Activated CD4-positive, alpha-beta memory T cell treated with anti-CD3 and anti-CD28 coated beads, Interleukin-2, amount 10 ng/mL, durations not matched to agents 7 days and 5 days (primary cell): Measurements from ENCODE around the gene KRT76. TPM values are rescaled to one million over a fixed set of nuclear protein-coding genes. Genes with fewer than 3 reads are reported as not detected.

Experiments
- CTCF ChIA-PET: fragments of 350-600 bp; sonication (Branson Sonifier 250); formaldehyde crosslinking; loops from one replicate; lab custom pipeline; 2021; ENCODE audit warnings: antibody characterized with exemption, inconsistent platforms; lab: Charles Lee
- POLR2A ChIA-PET: fragments of 350-600 bp; sonication (Branson Sonifier 250); formaldehyde crosslinking; loops from one replicate; lab custom pipeline; 2021; ENCODE audit warnings: antibody characterized with exemption; lab: Charles Lee
- DNase-seq: peaks from one replicate; pipeline ENCODE4 v3.0.0-alpha.2; 2020
- H3K27ac Mint-ChIP-seq: one replicate; pipeline ENCODE4 v1.8.0; 2021; ENCODE audit warnings: mild to moderate bottlenecking, mixed read lengths
- H3K27me3 Mint-ChIP-seq: one replicate; pipeline ENCODE4 v1.8.0; 2021; ENCODE audit warnings: mixed read lengths
- H3K36me3 Mint-ChIP-seq: one replicate; pipeline ENCODE4 v1.8.0; 2021; ENCODE audit warnings: low read depth, mixed read lengths
- H3K4me1 Mint-ChIP-seq: one replicate; pipeline ENCODE4 v1.8.0; 2021; ENCODE audit warnings: mixed read lengths
- H3K4me3 Mint-ChIP-seq: one replicate; pipeline ENCODE4 v1.8.0; 2021; ENCODE audit warnings: mild to moderate bottlenecking, mixed read lengths
- H3K9me3 Mint-ChIP-seq: one replicate; pipeline ENCODE4 v1.8.0; 2021; ENCODE audit warnings: mixed read lengths
- total RNA-seq, 2 experiments: library from RNA; stranded (reverse); gene quantifications; one replicate each; pipeline ENCODE4 v1.2.3, GENCODE V29; 2021

Gene KRT76
- total RNA-seq, 2 experiments from 2014 or later: not detected

- CTCF ChIA-PET: no interaction called here
- no peaks in the 10 kb centered on the region for H3K36me3 Mint-ChIP-seq
- POLR2A ChIA-PET: no interaction called here
- no peak overlapping the region for H3K4me3 Mint-ChIP-seq
- H3K27me3 Mint-ChIP-seq: no peaks in the 10 kb centered on the region
- no peak overlapping the region for H3K27ac Mint-ChIP-seq
- no peaks in the 10 kb centered on the region for H3K4me1 Mint-ChIP-seq
- H3K9me3 Mint-ChIP-seq: no peaks in the 10 kb centered on the region
- no peak for DNase-seq
These were observed 32.0 kb upstream of the KRT76 start for GRCh38 chr12:52809166-52809565.

GRCh38 chr12:52808573-52809160 lies 31.5 kb upstream of the KRT76 start:
- H3K4me1 Mint-ChIP-seq: no peaks in the 10 kb centered on the region
- ChIA-PET POLR2A (no interaction called here), CTCF (no interaction called here)

GRCh38 chr12:52807544-52808470 lies 30.7 kb upstream of the KRT76 start:
- Mint-ChIP-seq H3K9me3 (no peaks in the 10 kb centered on the region), H3K27me3 (peaks cover 2% of the 10 kb centered on the region), H3K36me3 (no peaks in the 10 kb centered on the region), H3K4me3 (no peak overlapping the region), H3K27ac (no peak overlapping the region), H3K4me1 (no peaks in the 10 kb centered on the region)
- ChIA-PET CTCF (no interaction called here), POLR2A (interaction anchor here (1.1 kb wide), 1 partner anchor 10 kb away, joined by 3 read pairs; no protein-coding TSS in a partner anchor)
- DNase-seq: no peak

More at GRCh38 chr12:52808573-52809160, 31.5 kb upstream of the KRT76 start:
- H3K9me3 Mint-ChIP-seq: no peaks in the 10 kb centered on the region
- H3K4me3 Mint-ChIP-seq: no peak overlapping the region
- H3K27ac Mint-ChIP-seq: no peak overlapping the region
- H3K27me3 Mint-ChIP-seq: no peaks in the 10 kb centered on the region
- DNase-seq: no peak
- no peaks in the 10 kb centered on the region for H3K36me3 Mint-ChIP-seq

GRCh38 chr12:52806821-52807543 lies 29.8 kb upstream of the KRT76 start:
- ChIA-PET POLR2A (interaction anchor here (1.1 kb wide), 1 partner anchor 9 kb away, joined by 3 read pairs; no protein-coding TSS in a partner anchor), CTCF (no interaction called here)
- no peak overlapping the region for H3K27ac Mint-ChIP-seq
- no peak overlapping the region for H3K4me3 Mint-ChIP-seq
- no peak for DNase-seq
- peaks cover 2% of the 10 kb centered on the region for H3K27me3 Mint-ChIP-seq
- no peaks in the 10 kb centered on the region for H3K36me3 Mint-ChIP-seq
- no peaks in the 10 kb centered on the region for H3K9me3 Mint-ChIP-seq
- no peaks in the 10 kb centered on the region for H3K4me1 Mint-ChIP-seq

GRCh38 chr12:52806169-52806811 lies 29.1 kb upstream of the KRT76 start:
- Mint-ChIP-seq H3K36me3 (no peaks in the 10 kb centered on the region), H3K4me3 (no peak overlapping the region), H3K27ac (no peak overlapping the region), H3K27me3 (peaks cover 2% of the 10 kb centered on the region), H3K9me3 (no peaks in the 10 kb centered on the region), H3K4me1 (no peaks in the 10 kb centered on the region)
- ChIA-PET POLR2A (no interaction called here), CTCF (interaction anchor here (0.6 kb wide), 1 partner anchor 73 kb away, joined by 3 read pairs; no protein-coding TSS in a partner anchor)
- DNase-seq: no peak

GRCh38 chr12:52805739-52806138 lies 28.6 kb upstream of the KRT76 start:
- H3K9me3 Mint-ChIP-seq: no peaks in the 10 kb centered on the region
- H3K36me3 Mint-ChIP-seq: no peaks in the 10 kb centered on the region
- POLR2A ChIA-PET: no interaction called here
- peaks cover 2% of the 10 kb centered on the region for H3K27me3 Mint-ChIP-seq
- H3K4me3 Mint-ChIP-seq: no peak overlapping the region
- H3K27ac Mint-ChIP-seq: no peak overlapping the region
- H3K4me1 Mint-ChIP-seq: no peaks in the 10 kb centered on the region
- CTCF ChIA-PET: interaction anchor here (0.6 kb wide), 1 partner anchor 74 kb away, joined by 3 read pairs; no protein-coding TSS in a partner anchor
- DNase-seq: no peak

GRCh38 chr12:52805000-52805399 lies 27.9 kb upstream of the KRT76 start:
- no peaks in the 10 kb centered on the region for H3K36me3 Mint-ChIP-seq
- peaks cover 2% of the 10 kb centered on the region for H3K27me3 Mint-ChIP-seq
- ChIA-PET POLR2A (no interaction called here), CTCF (no interaction called here)
- H3K4me1 Mint-ChIP-seq: no peaks in the 10 kb centered on the region
- H3K4me3 Mint-ChIP-seq: no peak overlapping the region
- no peak overlapping the region for H3K27ac Mint-ChIP-seq
- H3K9me3 Mint-ChIP-seq: no peaks in the 10 kb centered on the region
- no peak for DNase-seq

GRCh38 chr12:52802442-52802841 lies 25.3 kb upstream of the KRT76 start:
- H3K9me3 Mint-ChIP-seq: no peaks in the 10 kb centered on the region
- no peaks in the 10 kb centered on the region for H3K4me1 Mint-ChIP-seq
- peaks cover 5% of the 10 kb centered on the region for H3K27me3 Mint-ChIP-seq
- no peaks in the 10 kb centered on the region for H3K36me3 Mint-ChIP-seq
- no peak overlapping the region for H3K27ac Mint-ChIP-seq
- no peak overlapping the region for H3K4me3 Mint-ChIP-seq
- POLR2A ChIA-PET: no interaction called here
- CTCF ChIA-PET: no interaction called here
- no peak for DNase-seq

GRCh38 chr12:52801773-52802172 lies 24.6 kb upstream of the KRT76 start:
- Mint-ChIP-seq H3K4me1 (no peaks in the 10 kb centered on the region), H3K9me3 (no peaks in the 10 kb centered on the region), H3K27ac (no peak overlapping the region), H3K27me3 (peaks cover 5% of the 10 kb centered on the region), H3K36me3 (no peaks in the 10 kb centered on the region), H3K4me3 (no peak overlapping the region)
- ChIA-PET POLR2A (no interaction called here), CTCF (no interaction called here)
- DNase-seq: no peak

- ChIA-PET CTCF (no interaction called here), POLR2A (no interaction called here)
- Mint-ChIP-seq H3K9me3 (no peaks in the 10 kb centered on the region), H3K27me3 (peaks cover 5% of the 10 kb centered on the region), H3K4me3 (no peak overlapping the region), H3K36me3 (no peaks in the 10 kb centered on the region), H3K27ac (no peak overlapping the region), H3K4me1 (no peaks in the 10 kb centered on the region)
- no peak for DNase-seq
These were observed 23.2 kb upstream of the KRT76 start for GRCh38 chr12:52800259-52800917.

GRCh38 chr12:52799505-52800211 lies 22.5 kb upstream of the KRT76 start:
- Mint-ChIP-seq H3K36me3 (no peaks in the 10 kb centered on the region), H3K27ac (no peak overlapping the region), H3K9me3 (no peaks in the 10 kb centered on the region), H3K4me3 (no peak overlapping the region), H3K4me1 (peaks cover under 1% of the 10 kb centered on the region), H3K27me3 (peaks cover 5% of the 10 kb centered on the region)
- ChIA-PET CTCF (no interaction called here), POLR2A (no interaction called here)
- DNase-seq: no peak
